ENCODE data around the gene PEX1.

Gene PEX1

DNA sequence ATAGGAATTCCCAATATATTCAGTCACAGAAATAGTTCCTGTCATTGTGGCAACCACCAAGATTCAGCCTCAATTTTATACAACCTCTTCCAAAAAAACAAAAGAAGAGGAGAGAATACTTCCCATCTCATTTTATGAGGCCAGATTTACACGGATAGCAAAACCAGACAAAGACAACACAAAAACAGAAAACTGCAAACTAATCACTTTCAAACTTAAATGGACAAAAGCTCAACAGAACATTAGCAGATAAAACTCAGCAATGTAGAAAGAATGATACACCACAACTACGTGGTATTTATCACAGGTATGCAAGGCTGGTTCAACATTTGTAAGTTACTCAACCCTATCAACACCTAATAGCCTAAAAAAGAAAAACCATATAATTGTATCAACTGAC lies 22.0 kb downstream of the PEX1 start:
- no peak overlapping the region for H2AFZ ChIP-seq (ENCODE audit: low read depth)
- no peak overlapping the region for H3K27ac ChIP-seq
- no peaks in the 10 kb centered on the region for H3K36me3 ChIP-seq (ENCODE audit: insufficient read depth)
- no peaks in the 10 kb centered on the region for H4K20me1 ChIP-seq (ENCODE audit: insufficient read depth)
- no peaks in the 10 kb centered on the region for H3K27me3 ChIP-seq (ENCODE audit: insufficient read depth, low read depth)
- H3K79me2 ChIP-seq (ENCODE audit: insufficient read depth, low read depth): no peaks in the 10 kb centered on the region
- H3K4me2 ChIP-seq: no peak overlapping the region
- H3K9ac ChIP-seq: no peak overlapping the region
- TF ChIP-seq, protein P1, sequence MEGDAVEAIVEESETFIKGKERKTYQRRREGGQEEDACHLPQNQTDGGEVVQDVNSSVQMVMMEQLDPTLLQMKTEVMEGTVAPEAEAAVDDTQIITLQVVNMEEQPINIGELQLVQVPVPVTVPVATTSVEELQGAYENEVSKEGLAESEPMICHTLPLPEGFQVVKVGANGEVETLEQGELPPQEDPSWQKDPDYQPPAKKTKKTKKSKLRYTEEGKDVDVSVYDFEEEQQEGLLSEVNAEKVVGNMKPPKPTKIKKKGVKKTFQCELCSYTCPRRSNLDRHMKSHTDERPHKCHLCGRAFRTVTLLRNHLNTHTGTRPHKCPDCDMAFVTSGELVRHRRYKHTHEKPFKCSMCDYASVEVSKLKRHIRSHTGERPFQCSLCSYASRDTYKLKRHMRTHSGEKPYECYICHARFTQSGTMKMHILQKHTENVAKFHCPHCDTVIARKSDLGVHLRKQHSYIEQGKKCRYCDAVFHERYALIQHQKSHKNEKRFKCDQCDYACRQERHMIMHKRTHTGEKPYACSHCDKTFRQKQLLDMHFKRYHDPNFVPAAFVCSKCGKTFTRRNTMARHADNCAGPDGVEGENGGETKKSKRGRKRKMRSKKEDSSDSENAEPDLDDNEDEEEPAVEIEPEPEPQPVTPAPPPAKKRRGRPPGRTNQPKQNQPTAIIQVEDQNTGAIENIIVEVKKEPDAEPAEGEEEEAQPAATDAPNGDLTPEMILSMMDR (conservative IDR thresholded peaks at IDR 0.05; ENCODE audit: low read depth, low read length): no peak
- no peaks in the 10 kb centered on the region for H3K4me1 ChIP-seq (ENCODE audit: low read depth, poor library complexity, severe bottlenecking)
- H3K4me3 ChIP-seq (IDR thresholded peaks at IDR 0.05; ENCODE audit: insufficient read depth, low read depth, low read length): no peak overlapping the region

DNA sequence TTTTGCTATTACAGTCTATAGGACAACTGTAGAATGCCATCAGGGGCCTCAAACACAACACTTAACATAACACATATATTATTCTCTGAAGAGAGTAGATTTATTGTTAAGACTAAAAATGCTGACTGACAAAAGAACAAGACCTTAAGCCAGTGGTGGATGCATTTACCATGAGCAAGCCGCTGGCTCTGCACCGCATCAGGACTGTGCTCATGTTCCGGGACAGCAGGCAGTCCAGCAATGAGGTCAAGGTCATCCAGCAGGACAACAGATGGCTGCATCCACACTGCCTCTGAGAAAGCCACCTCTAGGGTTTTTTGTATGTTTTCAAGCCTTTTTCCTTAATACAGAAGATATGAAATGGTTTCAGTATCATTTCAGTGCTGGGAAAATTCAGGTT lies 23.8 kb downstream of the PEX1 start:
- Histone ChIP-seq H2AFZ (ENCODE audit: low read depth) (no peak overlapping the region), H3K4me2 (no peak overlapping the region), H4K20me1 (ENCODE audit: insufficient read depth) (no peaks in the 10 kb centered on the region), H3K27me3 (ENCODE audit: insufficient read depth, low read depth) (no peaks in the 10 kb centered on the region), H3K79me2 (ENCODE audit: insufficient read depth, low read depth) (no peaks in the 10 kb centered on the region), H3K36me3 (ENCODE audit: insufficient read depth) (no peaks in the 10 kb centered on the region), H3K4me1 (ENCODE audit: low read depth, poor library complexity, severe bottlenecking) (no peaks in the 10 kb centered on the region), H3K27ac (no peak overlapping the region), H3K4me3 (IDR thresholded peaks at IDR 0.05; ENCODE audit: insufficient read depth, low read depth, low read length) (no peak overlapping the region), H3K9ac (no peak overlapping the region)
- TF ChIP-seq, protein P1 (conservative IDR thresholded peaks at IDR 0.05; ENCODE audit: low read depth, low read length): no peak

DNA sequence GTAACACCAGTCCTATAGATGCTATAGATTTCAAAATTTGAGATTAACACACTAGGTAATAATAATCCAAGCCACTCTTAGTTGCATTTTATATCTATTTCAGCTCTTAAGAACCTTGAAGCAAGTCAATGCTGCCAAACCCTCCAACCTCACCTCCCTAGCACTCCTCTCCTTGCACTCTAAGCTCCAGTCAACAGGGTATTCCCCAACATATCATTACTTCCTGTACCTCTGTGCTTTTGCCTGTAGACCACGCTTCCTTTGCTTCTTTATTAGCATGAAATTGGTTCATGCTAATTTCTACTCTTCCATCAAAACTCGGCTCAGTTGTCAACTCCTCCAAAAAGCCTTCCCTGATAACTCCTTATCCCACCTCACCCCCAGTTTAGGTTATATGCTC lies 24.6 kb downstream of the PEX1 start:
- Histone ChIP-seq H3K27ac (no peak overlapping the region), H4K20me1 (ENCODE audit: insufficient read depth) (no peaks in the 10 kb centered on the region), H3K4me2 (no peak overlapping the region), H3K27me3 (ENCODE audit: insufficient read depth, low read depth) (no peaks in the 10 kb centered on the region), H3K4me3 (IDR thresholded peaks at IDR 0.05; ENCODE audit: insufficient read depth, low read depth, low read length) (no peak overlapping the region), H2AFZ (ENCODE audit: low read depth) (no peak overlapping the region), H3K4me1 (ENCODE audit: low read depth, poor library complexity, severe bottlenecking) (no peaks in the 10 kb centered on the region), H3K9ac (no peak overlapping the region), H3K79me2 (ENCODE audit: insufficient read depth, low read depth) (no peaks in the 10 kb centered on the region), H3K36me3 (ENCODE audit: insufficient read depth) (no peaks in the 10 kb centered on the region)
- TF ChIP-seq, protein P1 (conservative IDR thresholded peaks at IDR 0.05; ENCODE audit: low read depth, low read length): no peak

- Histone ChIP-seq H3K9ac (no peak overlapping the region), H3K27me3 (ENCODE audit: insufficient read depth, low read depth) (no peaks in the 10 kb centered on the region), H3K4me3 (IDR thresholded peaks at IDR 0.05; ENCODE audit: insufficient read depth, low read depth, low read length) (no peak overlapping the region), H2AFZ (ENCODE audit: low read depth) (no peak overlapping the region), H3K4me2 (no peak overlapping the region), H3K79me2 (ENCODE audit: insufficient read depth, low read depth) (no peaks in the 10 kb centered on the region), H3K36me3 (ENCODE audit: insufficient read depth) (no peaks in the 10 kb centered on the region), H4K20me1 (ENCODE audit: insufficient read depth) (no peaks in the 10 kb centered on the region), H3K4me1 (ENCODE audit: low read depth, poor library complexity, severe bottlenecking) (no peaks in the 10 kb centered on the region), H3K27ac (no peak overlapping the region)
- TF ChIP-seq, protein P1 (conservative IDR thresholded peaks at IDR 0.05; ENCODE audit: low read depth, low read length): no peak
Observed at GRCh38 chr7:92498557-92498956, 29.8 kb downstream of the PEX1 start.

All from KMS-11 (cell line).